Fibroblast of mammary gland (primary cell): ENCODE results near the gene AXDND1.

ENCODE experiments used
- DNase-seq: peaks from one replicate; pipeline ENCODE4 v3.0.0-alpha.2; 2010; ENCODE audit warnings: low read depth
- H3K4me3 ChIP-seq: 2 replicates; pipeline ENCODE4 v1.5.1; 2011; ENCODE audit warnings: low read depth, mild to moderate bottlenecking, low read length, moderate library complexity; ENCODE audit not compliant: control insufficient read depth
- CTCF ChIP-seq: conservative IDR thresholded peaks from 2 replicates; pipeline ENCODE4 v1.5.1; 2011; ENCODE audit warnings: low read depth, low read length, inconsistent platforms; ENCODE audit not compliant: control insufficient read depth, insufficient read depth

The AXDND1 gene

GRCh38 chr1:179601093-179601492 lies 235.3 kb downstream of the AXDND1 start:
- TF ChIP-seq CTCF = no peak
- no peak overlapping the region for H3K4me3 ChIP-seq
- DNase-seq = no peak
